HG03139 (cell line): ENCODE results near the gene SND1.
"Not testable (repeated sequence)": the region's sequence is repeated elsewhere in the genome, so short reads cannot be mapped to it uniquely, and the experiment has no call there.

ENCODE experiments used
- ATAC-seq: cut with Tn5 transposase; IDR thresholded peaks from one replicate; pipeline ENCODE4 v1.9.1; 2021; ENCODE audit not compliant: unreplicated experiment

Gene SND1

GRCh38 chr7:128104108-128104742, 452.2 kb downstream of the SND1 start:
- no peak for ATAC-seq

GRCh38 chr7:128105228-128106022, 453.4 kb downstream of the SND1 start:
- ATAC-seq: no peak

GRCh38 chr7:128106821-128107220, 454.8 kb downstream of the SND1 start:
- no peak for ATAC-seq

- ATAC-seq: not testable (repeated sequence)
These were observed 455.5 kb downstream of the SND1 start for GRCh38 chr7:128107516-128107915.

GRCh38 chr7:128108129-128108528, 456.1 kb downstream of the SND1 start:
- no peak for ATAC-seq

- ATAC-seq: peak; percentile 85
These were observed 456.8 kb downstream of the SND1 start for GRCh38 chr7:128108641-128109423.

- ATAC-seq: not testable (repeated sequence)
These were observed 457.5 kb downstream of the SND1 start for GRCh38 chr7:128109424-128109969.

GRCh38 chr7:128110641-128111364, 458.8 kb downstream of the SND1 start:
- no peak for ATAC-seq

GRCh38 chr7:128112018-128112780, 460.2 kb downstream of the SND1 start:
- ATAC-seq: no peak

GRCh38 chr7:128112781-128113221, 460.8 kb downstream of the SND1 start:
- no peak for ATAC-seq

GRCh38 chr7:128113839-128114238, 461.8 kb downstream of the SND1 start:
- no peak for ATAC-seq

GRCh38 chr7:128114806-128115205, 462.8 kb downstream of the SND1 start:
- no peak for ATAC-seq

GRCh38 chr7:128115336-128115820, 463.4 kb downstream of the SND1 start:
- no peak for ATAC-seq

GRCh38 chr7:128115821-128116723, 464.1 kb downstream of the SND1 start:
- no peak for ATAC-seq

- no peak for ATAC-seq
These were observed 464.7 kb downstream of the SND1 start for GRCh38 chr7:128116740-128117139.

GRCh38 chr7:128117691-128118090, 465.7 kb downstream of the SND1 start:
- no peak for ATAC-seq

GRCh38 chr7:128119036-128119435, 467.0 kb downstream of the SND1 start:
- ATAC-seq: no peak

- ATAC-seq: no peak
These were observed 468.1 kb downstream of the SND1 start for GRCh38 chr7:128120116-128120515.
